ENCODE data around the gene B3GNT8. TPM values are rescaled to one million over a fixed set of nuclear protein-coding genes. Genes with fewer than 3 reads are reported as not detected.
"Not testable (repeated sequence)": the region's sequence is repeated elsewhere in the genome, so short reads cannot be mapped to it uniquely, and the experiment has no call there.

Gene B3GNT8
- total RNA-seq (4.9 and 6.8 TPM in 2 replicates), polyA plus RNA-seq (4.8 and 5.9 TPM in 2 replicates)

- Histone ChIP-seq H3K27ac (peak within 1 kb of the TSS; percentile 84), H3K36me3 (peaks cover 2% of the 10 kb centered on the region), H3K4me3 (peak within 1 kb of the TSS; percentile 22), H3K4me1 (ENCODE audit: low read depth) (peaks cover 36% of the 10 kb centered on the region), H3K27me3 (no peaks in the 10 kb centered on the region), H3K9me3 (ENCODE audit: low read depth) (no peaks in the 10 kb centered on the region)
- peak; percentile 81 to 94 for DNase-seq (ENCODE audit: low read depth in 1 of 2, low spot score in 1 of 2)
- TF ChIP-seq, protein P1, sequence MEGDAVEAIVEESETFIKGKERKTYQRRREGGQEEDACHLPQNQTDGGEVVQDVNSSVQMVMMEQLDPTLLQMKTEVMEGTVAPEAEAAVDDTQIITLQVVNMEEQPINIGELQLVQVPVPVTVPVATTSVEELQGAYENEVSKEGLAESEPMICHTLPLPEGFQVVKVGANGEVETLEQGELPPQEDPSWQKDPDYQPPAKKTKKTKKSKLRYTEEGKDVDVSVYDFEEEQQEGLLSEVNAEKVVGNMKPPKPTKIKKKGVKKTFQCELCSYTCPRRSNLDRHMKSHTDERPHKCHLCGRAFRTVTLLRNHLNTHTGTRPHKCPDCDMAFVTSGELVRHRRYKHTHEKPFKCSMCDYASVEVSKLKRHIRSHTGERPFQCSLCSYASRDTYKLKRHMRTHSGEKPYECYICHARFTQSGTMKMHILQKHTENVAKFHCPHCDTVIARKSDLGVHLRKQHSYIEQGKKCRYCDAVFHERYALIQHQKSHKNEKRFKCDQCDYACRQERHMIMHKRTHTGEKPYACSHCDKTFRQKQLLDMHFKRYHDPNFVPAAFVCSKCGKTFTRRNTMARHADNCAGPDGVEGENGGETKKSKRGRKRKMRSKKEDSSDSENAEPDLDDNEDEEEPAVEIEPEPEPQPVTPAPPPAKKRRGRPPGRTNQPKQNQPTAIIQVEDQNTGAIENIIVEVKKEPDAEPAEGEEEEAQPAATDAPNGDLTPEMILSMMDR (IDR thresholded peaks at IDR 0.05; ENCODE audit: low read depth, low read length): no peak
Measured at GRCh38 chr19:41426952-41427646, at the start of gene B3GNT8. TSS of gene B3GNT8 (minus strand) at chr19:41427374. CDS start at chr19:41426778, 596 bp downstream.

GRCh38 chr19:41476583-41476982, 49.4 kb upstream of the B3GNT8 start:
- TF ChIP-seq, protein P1 (IDR thresholded peaks at IDR 0.05; ENCODE audit: low read depth, low read length): no peak
- H3K9me3 ChIP-seq (ENCODE audit: low read depth): no peaks in the 10 kb centered on the region
- H3K36me3 ChIP-seq: no peaks in the 10 kb centered on the region
- no peaks in the 10 kb centered on the region for H3K27me3 ChIP-seq
- no peak overlapping the region for H3K27ac ChIP-seq
- H3K4me3 ChIP-seq: no peak overlapping the region
- no peaks in the 10 kb centered on the region for H3K4me1 ChIP-seq (ENCODE audit: low read depth)
- no peak for DNase-seq (ENCODE audit: low read depth in 1 of 2, low spot score in 1 of 2)

GRCh38 chr19:41463257-41464256, 36.4 kb upstream of the B3GNT8 start:
- not testable (repeated sequence) for H3K9me3 ChIP-seq (ENCODE audit: low read depth); DNase-seq (ENCODE audit: low read depth in 1 of 2, low spot score in 1 of 2); H3K36me3 ChIP-seq; H3K27me3 ChIP-seq; H3K4me3 ChIP-seq; H3K4me1 ChIP-seq (ENCODE audit: low read depth); H3K27ac ChIP-seq

DNA sequence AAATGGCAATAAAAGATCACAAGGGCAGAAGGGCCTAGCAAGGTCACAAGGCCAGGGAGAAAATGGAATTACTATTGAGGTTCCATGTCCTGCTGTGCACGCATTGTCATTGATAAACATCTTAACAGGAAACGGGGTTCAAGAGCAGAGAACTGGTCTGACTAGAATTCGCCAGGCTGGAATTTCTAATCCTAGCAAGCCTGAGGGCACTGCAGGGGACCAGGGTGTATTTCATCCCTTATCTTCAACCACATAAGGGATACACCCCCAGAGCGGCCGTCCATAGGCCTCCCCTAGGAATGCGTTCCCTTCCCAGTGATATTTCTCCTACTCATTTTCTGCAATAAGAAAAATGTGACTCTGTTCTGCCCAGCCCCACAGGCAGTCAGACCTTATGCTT, 35.3 kb upstream of the B3GNT8 start:
- no peak for DNase-seq (ENCODE audit: low read depth in 1 of 2, low spot score in 1 of 2)
- no peak overlapping the region for H3K27ac ChIP-seq
- H3K27me3 ChIP-seq: no peaks in the 10 kb centered on the region
- H3K4me3 ChIP-seq: no peak overlapping the region
- H3K36me3 ChIP-seq: no peaks in the 10 kb centered on the region
- H3K4me1 ChIP-seq (ENCODE audit: low read depth): no peaks in the 10 kb centered on the region
- H3K9me3 ChIP-seq (ENCODE audit: low read depth): no peaks in the 10 kb centered on the region
- TF ChIP-seq, protein P1 (IDR thresholded peaks at IDR 0.05; ENCODE audit: low read depth, low read length): no peak

GRCh38 chr19:41457241-41457640, 30.1 kb upstream of the B3GNT8 start:
- H3K36me3 ChIP-seq: no peaks in the 10 kb centered on the region
- no peaks in the 10 kb centered on the region for H3K4me1 ChIP-seq (ENCODE audit: low read depth)
- no peaks in the 10 kb centered on the region for H3K9me3 ChIP-seq (ENCODE audit: low read depth)
- no peak overlapping the region for H3K4me3 ChIP-seq
- TF ChIP-seq, protein P1 (IDR thresholded peaks at IDR 0.05; ENCODE audit: low read depth, low read length): no peak
- no peak overlapping the region for H3K27ac ChIP-seq
- DNase-seq (ENCODE audit: low read depth in 1 of 2, low spot score in 1 of 2): no peak
- H3K27me3 ChIP-seq: no peaks in the 10 kb centered on the region

Measured in cardiac muscle cell (in vitro differentiated cells and primary cell).